AG09319 (cell line): ENCODE measurements around the gene AKTIP.

Source experiments
- DNase-seq: peaks from one replicate; pipeline ENCODE4 v3.0.0-alpha.2; 2010; ENCODE audit warnings: low read depth; ENCODE audit errors: extremely low read depth
- TF ChIP-seq, protein P1 (sequence below): IDR thresholded peaks from 2 replicates; pipeline ENCODE4 v1.5.1; 2011; ENCODE audit warnings: low read depth, mild to moderate bottlenecking, inconsistent platforms, low read length, moderate library complexity

AKTIP gene

GRCh38 chr16:53476867-53477266, 26.1 kb downstream of the AKTIP start:
- TF ChIP-seq, protein P1, sequence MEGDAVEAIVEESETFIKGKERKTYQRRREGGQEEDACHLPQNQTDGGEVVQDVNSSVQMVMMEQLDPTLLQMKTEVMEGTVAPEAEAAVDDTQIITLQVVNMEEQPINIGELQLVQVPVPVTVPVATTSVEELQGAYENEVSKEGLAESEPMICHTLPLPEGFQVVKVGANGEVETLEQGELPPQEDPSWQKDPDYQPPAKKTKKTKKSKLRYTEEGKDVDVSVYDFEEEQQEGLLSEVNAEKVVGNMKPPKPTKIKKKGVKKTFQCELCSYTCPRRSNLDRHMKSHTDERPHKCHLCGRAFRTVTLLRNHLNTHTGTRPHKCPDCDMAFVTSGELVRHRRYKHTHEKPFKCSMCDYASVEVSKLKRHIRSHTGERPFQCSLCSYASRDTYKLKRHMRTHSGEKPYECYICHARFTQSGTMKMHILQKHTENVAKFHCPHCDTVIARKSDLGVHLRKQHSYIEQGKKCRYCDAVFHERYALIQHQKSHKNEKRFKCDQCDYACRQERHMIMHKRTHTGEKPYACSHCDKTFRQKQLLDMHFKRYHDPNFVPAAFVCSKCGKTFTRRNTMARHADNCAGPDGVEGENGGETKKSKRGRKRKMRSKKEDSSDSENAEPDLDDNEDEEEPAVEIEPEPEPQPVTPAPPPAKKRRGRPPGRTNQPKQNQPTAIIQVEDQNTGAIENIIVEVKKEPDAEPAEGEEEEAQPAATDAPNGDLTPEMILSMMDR = no peak
- no peak for DNase-seq

GRCh38 chr16:53465606-53466280, 37.3 kb downstream of the AKTIP start:
- DNase-seq = peak; percentile 15
- TF ChIP-seq, protein P1 = no peak

- TF ChIP-seq, protein P1 = no peak
- DNase-seq = no peak
Measured at GRCh38 chr16:53458635-53459034, 44.4 kb downstream of the AKTIP start.

DNA sequence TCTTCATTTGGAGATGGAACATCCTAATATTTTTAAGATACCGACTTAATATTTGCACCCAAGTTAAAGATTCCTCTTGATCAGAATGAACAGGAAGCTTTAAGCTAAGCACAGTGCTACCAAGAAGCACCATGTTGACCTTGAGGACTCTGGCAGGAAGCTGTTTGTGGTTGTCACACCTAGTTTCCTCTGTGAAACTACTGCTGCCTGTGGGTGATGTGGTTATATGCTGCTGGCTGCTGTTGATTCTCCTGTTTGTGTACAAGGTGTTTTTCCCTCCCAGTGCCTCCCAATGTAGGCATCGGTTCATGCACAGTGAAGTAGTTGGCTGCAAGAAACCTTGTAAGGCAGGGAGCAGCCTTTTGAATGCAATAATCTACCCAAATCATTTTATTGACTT, 45.3 kb downstream of the AKTIP start:
- TF ChIP-seq, protein P1 = no peak
- no peak for DNase-seq

- TF ChIP-seq, protein P1 = no peak
- no peak for DNase-seq
Measured at GRCh38 chr16:53456625-53457024, 46.4 kb downstream of the AKTIP start.

GRCh38 chr16:53453928-53454327, 49.1 kb downstream of the AKTIP start:
- no peak for DNase-seq
- TF ChIP-seq, protein P1 = no peak

- no peak for DNase-seq
- TF ChIP-seq, protein P1 = no peak
Measured at GRCh38 chr16:53449816-53450517, 53.0 kb downstream of the AKTIP start.
